HCT116 (cell line): Measurements from ENCODE around the gene PRMT7. TPM values are rescaled to one million over a fixed set of nuclear protein-coding genes. Genes with fewer than 3 reads are reported as not detected.

Experiments
- ATAC-seq: fragments of 200-7000 bp; cut with Tn5 transposase; 2 replicates; pipeline ENCODE4 v1.9.1; 2020; ENCODE audit warnings: mild to moderate bottlenecking, moderate library complexity
- BruUV-seq: library from RNA; stranded (reverse); fragments of 400-500 nt; replicated peaks from 2 replicates; lab custom pipeline; 2021; lab: Mats Ljungman, UMichigan
- CTCF ChIA-PET: fragments of 300-600 bp; sonication (Branson Sonifier 250); formaldehyde crosslinking; loops from one replicate; lab custom pipeline; 2021; ENCODE audit warnings: antibody characterized with exemption; lab: Charles Lee
- POLR2A ChIA-PET: fragments of 300-600, 350-600 bp; sonication (Branson Sonifier 250); formaldehyde crosslinking; loops from one replicate; lab custom pipeline; 2021; ENCODE audit warnings: antibody characterized with exemption; lab: Charles Lee
- RAD21 ChIA-PET, 2 experiments: fragments of 300-600 bp; sonication (Branson Sonifier 250); formaldehyde crosslinking; loops; one replicate each; lab custom pipeline; 2023; ENCODE audit warnings: low total read pairs in 2 of 2; ENCODE audit not compliant: uncharacterized antibody in 2 of 2, unreplicated experiment in 2 of 2, low non-redundant PET in 1 of 2; lab: Charles Lee
- DNase-seq: peaks from one replicate; pipeline ENCODE4 v3.0.0-alpha.2; 2010; ENCODE audit warnings: low read depth, low spot score
- H2AFZ ChIP-seq: fragments of 200-600 bp; shearing (Covaris generic), sonication (generic); 2 replicates; pipeline ENCODE4 v1.6.1; 2017; ENCODE audit warnings: low read depth, mixed run types, mixed read lengths, antibody characterized with exemption, low read length; ENCODE audit not compliant: poor library complexity, severe bottlenecking
- H3K27ac ChIP-seq: 2 replicates; pipeline ENCODE4 v1.5.1; 2012; ENCODE audit warnings: low read depth, low read length
- H3K27me3 ChIP-seq: fragments of 200-600 bp; sonication (generic); 2 replicates; pipeline ENCODE4 v1.6.1; 2016; ENCODE audit warnings: mixed run types, low read length, mixed read lengths; ENCODE audit not compliant: insufficient read depth
- H3K36me3 ChIP-seq, 2 experiments: fragments of 200-500 bp in 1 of 2; fragments of 200-600 bp in 1 of 2; sonication (Bioruptor generic) in 1 of 2; sonication (generic) in 1 of 2; 2 replicates each; pipeline versions ENCODE4 v1.5.1 to v1.6.1; 2014 to 2016; ENCODE audit warnings: low read length in 2 of 2, inconsistent platforms in 1 of 2, mixed read lengths in 1 of 2, mixed run types in 1 of 2; ENCODE audit not compliant: insufficient read depth in 2 of 2, control insufficient read depth in 1 of 2
- H3K4me1 ChIP-seq, 2 experiments: fragments of 200-600 bp in 1 of 2; sonication (generic) in 1 of 2; 2 replicates each; pipeline versions ENCODE4 v1.5.1 to v1.6.1; 2012 to 2017; ENCODE audit warnings: low read length in 2 of 2, inconsistent platforms in 1 of 2, mild to moderate bottlenecking in 1 of 2, mixed read lengths in 1 of 2, mixed run types in 1 of 2, moderate library complexity in 1 of 2; ENCODE audit not compliant: insufficient read depth in 2 of 2, control insufficient read depth in 1 of 2
- H3K4me2 ChIP-seq: fragments of 200-600 bp; sonication (generic); 2 replicates; pipeline ENCODE4 v1.6.1; 2017; ENCODE audit warnings: mixed run types, low read length, mixed read lengths
- H3K4me3 ChIP-seq, 2 experiments: fragments of 200-600 bp in 1 of 2; sonication (generic) in 1 of 2; replicated peaks in 1 of 2; 2 replicates each; pipeline ENCODE4 v1.5.1; 2011 to 2016; ENCODE audit warnings: low read length in 2 of 2, control low read depth in 1 of 2, low read depth in 1 of 2, mild to moderate bottlenecking in 1 of 2, mixed read lengths in 1 of 2, mixed run types in 1 of 2
- H3K79me2 ChIP-seq: fragments of 200-600 bp; sonication (generic); 2 replicates; pipeline ENCODE4 v1.6.1; 2017; ENCODE audit warnings: mild to moderate bottlenecking, mixed run types, low read length, moderate library complexity, mixed read lengths; ENCODE audit not compliant: insufficient read depth
- H3K9ac ChIP-seq: fragments of 200-600 bp; sonication (generic); 2 replicates; pipeline ENCODE4 v1.6.1; 2016; ENCODE audit warnings: low read length, mixed read lengths
- H3K9me2 ChIP-seq: fragments of 200-600 bp; sonication (generic), shearing (Covaris generic); 2 replicates; pipeline ENCODE4 v1.6.1; 2017; ENCODE audit warnings: mixed run types, mild to moderate bottlenecking, moderate library complexity; ENCODE audit not compliant: insufficient read depth
- H3K9me3 ChIP-seq, 2 experiments: fragments of 200-500 bp in 1 of 2; fragments of 200-600 bp in 1 of 2; sonication (Bioruptor generic) in 1 of 2; sonication (generic) in 1 of 2; 2 replicates each; pipeline ENCODE4 v1.6.1; 2014 to 2017; ENCODE audit warnings: low read length in 2 of 2, mixed read lengths in 2 of 2, inconsistent platforms in 1 of 2, low read depth in 1 of 2, mild to moderate bottlenecking in 1 of 2, mixed run types in 1 of 2, moderate library complexity in 1 of 2; ENCODE audit not compliant: control insufficient read depth in 1 of 2, insufficient read depth in 1 of 2
- H4K20me1 ChIP-seq: fragments of 200-600 bp; sonication (generic), shearing (Covaris generic); 2 replicates; pipeline ENCODE4 v1.6.1; 2017; ENCODE audit warnings: mixed run types, mild to moderate bottlenecking, moderate library complexity; ENCODE audit not compliant: insufficient read depth
- EGR1 ChIP-seq: IDR thresholded peaks from 2 replicates; pipeline ENCODE4 v1.6.1; 2012; ENCODE audit warnings: low read depth
- EZH2 ChIP-seq: fragments of 200-600 bp; sonication (generic); IDR thresholded peaks from 2 replicates; pipeline ENCODE4 v1.6.1; 2017; ENCODE audit warnings: antibody characterized with exemption, mixed run types
- EZH2phosphoT487 ChIP-seq: fragments of 200-600 bp; IDR thresholded peaks from 2 replicates; pipeline ENCODE4 v1.6.1; 2018; ENCODE audit warnings: antibody characterized with exemption, borderline replicate concordance
- FOSL1 ChIP-seq: IDR thresholded peaks from 2 replicates; pipeline ENCODE4 v1.6.1; 2012; ENCODE audit warnings: low read depth
- JUND ChIP-seq: IDR thresholded peaks from 2 replicates; pipeline ENCODE4 v1.6.1; 2012
- MAX ChIP-seq: IDR thresholded peaks from 2 replicates; pipeline ENCODE4 v1.6.1; 2012
- POLR2A ChIP-seq: IDR thresholded peaks from 2 replicates; pipeline ENCODE4 v1.7.0; 2011; ENCODE audit warnings: borderline replicate concordance; ENCODE audit not compliant: insufficient read depth, insufficient read length; ENCODE audit errors: extremely low read depth
- RAD21 ChIP-seq: IDR thresholded peaks from 2 replicates; pipeline ENCODE4 v1.6.1; 2012; ENCODE audit warnings: low read depth, mild to moderate bottlenecking
- REST ChIP-seq: IDR thresholded peaks from 2 replicates; pipeline ENCODE4 v1.6.1; 2012; ENCODE audit warnings: low read depth
- SIN3A ChIP-seq: IDR thresholded peaks from 2 replicates; pipeline ENCODE4 v1.6.1; 2012; ENCODE audit warnings: low read depth
- SP1 ChIP-seq: IDR thresholded peaks from 2 replicates; pipeline ENCODE4 v1.6.1; 2012; ENCODE audit warnings: low read depth
- SRF ChIP-seq: IDR thresholded peaks from 2 replicates; pipeline ENCODE4 v1.6.1; 2012; ENCODE audit warnings: low read depth
- YY1 ChIP-seq: IDR thresholded peaks from 2 replicates; pipeline ENCODE4 v1.6.1; 2011; ENCODE audit warnings: low read length, low read depth, moderate library complexity, mild to moderate bottlenecking; ENCODE audit not compliant: insufficient replicate concordance; ENCODE audit errors: extremely low read depth
- ZBTB33 ChIP-seq: IDR thresholded peaks from 2 replicates; pipeline ENCODE4 v1.6.1; 2011; ENCODE audit warnings: mild to moderate bottlenecking, low read length, moderate library complexity; ENCODE audit not compliant: insufficient replicate concordance; ENCODE audit errors: extremely low read depth
- ZFX ChIP-seq: fragments of 450-650 bp; IDR thresholded peaks from 2 replicates; pipeline ENCODE4 v1.6.1; 2017
- ZNF274 ChIP-seq: fragments of 200-500 bp; sonication (Bioruptor generic); IDR thresholded peaks from 2 replicates; pipeline ENCODE4 v1.6.1; 2014; ENCODE audit warnings: mild to moderate bottlenecking, low read depth, low read length, inconsistent platforms
- intact Hi-C: fragments of 100-400 bp; cut with micrococcal nuclease; formaldehyde crosslinking; loops from 2 replicates; pipeline ENCODE4 v1.10.0; 2022
- total RNA-seq: library from RNA; stranded (reverse); gene quantifications from one replicate; pipeline ENCODE4 v1.2.1, GENCODE V29; 2021; ENCODE audit not compliant: unreplicated experiment
- TF ChIP-seq, protein P1 (sequence below), 3 experiments: fragments of 200-600 bp in 1 of 3; sonication (generic) in 1 of 3; IDR thresholded peaks in 2 of 3; conservative IDR thresholded peaks in 1 of 3; 2 replicates each; pipeline ENCODE4 v1.5.1; 2012 to 2017; ENCODE audit warnings: low read depth in 2 of 3, low read length in 2 of 3, antibody characterized with exemption in 1 of 3, borderline replicate concordance in 1 of 3, control low read depth in 1 of 3, mild to moderate bottlenecking in 1 of 3, mixed read lengths in 1 of 3, mixed run types in 1 of 3, moderate library complexity in 1 of 3; ENCODE audit not compliant: insufficient read depth in 1 of 3

PRMT7 gene
- total RNA-seq, 1 experiment from 2014 or later, result 34.4 TPM

- no TSS peak for BruUV-seq
- DNase-seq (no peak), ATAC-seq (no peak)
- ChIA-PET CTCF (interaction anchor here (0.7 to 2.2 kb wide), 2 partner anchors 25 to 196 kb away, joined by 3 to 6 read pairs; partner anchors contain the start of gene SLC7A6), RAD21 (no interaction called here), POLR2A (no interaction called here)
- H3K9ac ChIP-seq, result no peak overlapping the region
- H3K4me1 ChIP-seq, result peaks cover 0 to 7% of the 10 kb centered on the region in 2 experiments; a peak in 1 of 4 replicates
- H3K36me3 ChIP-seq, result peaks cover 2 to 40% of the 10 kb centered on the region in 2 experiments; a peak in 2 of 4 replicates
- intact Hi-C loops, result no loop called here
- no peaks in the 10 kb centered on the region for H3K9me2 ChIP-seq
- no peak overlapping the region for H3K27ac ChIP-seq
- H2AFZ ChIP-seq, result no peak overlapping the region
- H3K27me3 ChIP-seq, result no peaks in the 10 kb centered on the region
- TF ChIP-seq ZNF274 (no peak), ZFX (no peak), REST (no peak), FOSL1 (no peak), POLR2A (no peak), EZH2phosphoT487 (no peak), ZBTB33 (no peak), SRF (no peak), SP1 (no peak), JUND (no peak), SIN3A (no peak), EZH2 (no peak), EGR1 (no peak), YY1 (no peak), RAD21 (no peak), MAX (no peak)
- TF ChIP-seq, protein P1, sequence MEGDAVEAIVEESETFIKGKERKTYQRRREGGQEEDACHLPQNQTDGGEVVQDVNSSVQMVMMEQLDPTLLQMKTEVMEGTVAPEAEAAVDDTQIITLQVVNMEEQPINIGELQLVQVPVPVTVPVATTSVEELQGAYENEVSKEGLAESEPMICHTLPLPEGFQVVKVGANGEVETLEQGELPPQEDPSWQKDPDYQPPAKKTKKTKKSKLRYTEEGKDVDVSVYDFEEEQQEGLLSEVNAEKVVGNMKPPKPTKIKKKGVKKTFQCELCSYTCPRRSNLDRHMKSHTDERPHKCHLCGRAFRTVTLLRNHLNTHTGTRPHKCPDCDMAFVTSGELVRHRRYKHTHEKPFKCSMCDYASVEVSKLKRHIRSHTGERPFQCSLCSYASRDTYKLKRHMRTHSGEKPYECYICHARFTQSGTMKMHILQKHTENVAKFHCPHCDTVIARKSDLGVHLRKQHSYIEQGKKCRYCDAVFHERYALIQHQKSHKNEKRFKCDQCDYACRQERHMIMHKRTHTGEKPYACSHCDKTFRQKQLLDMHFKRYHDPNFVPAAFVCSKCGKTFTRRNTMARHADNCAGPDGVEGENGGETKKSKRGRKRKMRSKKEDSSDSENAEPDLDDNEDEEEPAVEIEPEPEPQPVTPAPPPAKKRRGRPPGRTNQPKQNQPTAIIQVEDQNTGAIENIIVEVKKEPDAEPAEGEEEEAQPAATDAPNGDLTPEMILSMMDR (IDR thresholded peaks at IDR 0.05 in 2 of 3, conservative IDR thresholded peaks at IDR 0.05 in 1 of 3; ENCODE audit: borderline replicate concordance in 1 of 3, insufficient read depth in 1 of 3, low read depth in 2 of 3, low read length in 2 of 3), result no peak
- H4K20me1 ChIP-seq, result no peaks in the 10 kb centered on the region
- H3K4me2 ChIP-seq, result no peak overlapping the region
- H3K79me2 ChIP-seq, result peaks cover 42% of the 10 kb centered on the region
- no peaks in the 10 kb centered on the region for H3K9me3 ChIP-seq
- no peak overlapping the region for H3K4me3 ChIP-seq
Observed at GRCh38 chr16:68289202-68289601, 21.6 kb upstream of the PRMT7 start.
